ENCODE measurements around the gene OR4M2.
"Not testable (repeated sequence)": the region's sequence is repeated elsewhere in the genome, so short reads cannot be mapped to it uniquely, and the experiment has no call there.

OR4M2 gene, protein sequence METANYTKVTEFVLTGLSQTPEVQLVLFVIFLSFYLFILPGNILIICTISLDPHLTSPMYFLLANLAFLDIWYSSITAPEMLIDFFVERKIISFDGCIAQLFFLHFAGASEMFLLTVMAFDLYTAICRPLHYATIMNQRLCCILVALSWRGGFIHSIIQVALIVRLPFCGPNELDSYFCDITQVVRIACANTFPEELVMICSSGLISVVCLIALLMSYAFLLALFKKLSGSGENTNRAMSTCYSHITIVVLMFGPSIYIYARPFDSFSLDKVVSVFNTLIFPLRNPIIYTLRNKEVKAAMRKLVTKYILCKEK

DNA sequence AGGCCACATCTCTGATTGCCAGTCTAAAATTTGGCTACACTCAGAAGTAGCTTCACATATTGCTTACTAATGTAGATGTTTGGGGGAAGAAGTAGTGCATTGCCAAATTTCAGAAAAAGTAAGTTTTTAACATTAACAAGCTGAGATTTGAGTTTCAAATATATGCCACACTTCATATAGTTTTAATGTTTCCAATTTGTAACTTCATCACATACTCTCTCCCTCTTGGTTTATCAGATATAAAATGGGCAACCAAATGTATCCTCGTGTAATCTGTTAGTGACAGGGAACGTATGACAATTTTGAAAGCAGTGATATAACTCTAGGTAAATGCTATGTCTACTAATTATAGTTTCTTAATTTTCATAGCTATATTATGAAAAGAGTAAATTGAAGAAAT, at the start of gene OR4M2:
OR4M2 (plus strand) TSS at position 301 of the 400 bp plus-strand sequence; CDS start at position 399, 98 bp downstream.
- not testable (repeated sequence) for DNase-seq (ENCODE audit: low spot score)

DNA sequence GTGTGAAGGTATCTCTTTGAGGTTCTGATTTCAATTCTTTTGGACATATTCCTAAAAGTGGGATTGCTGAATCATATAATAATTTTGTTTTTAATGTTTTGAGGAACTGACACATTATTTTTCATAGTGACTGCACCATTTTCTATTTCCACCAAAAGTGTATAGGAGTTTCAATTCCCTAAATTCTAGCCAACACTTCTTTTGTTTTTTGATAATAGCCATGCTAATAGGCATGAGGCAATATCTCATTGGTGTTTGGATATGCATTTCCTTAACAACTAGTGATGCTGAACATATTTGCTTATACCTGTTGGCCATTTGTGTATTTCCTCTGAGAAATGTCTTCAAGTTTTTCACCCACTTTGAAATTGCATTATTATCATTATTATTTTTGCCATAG, 11.1 kb upstream of the OR4M2 start:
- not testable (repeated sequence) for DNase-seq (ENCODE audit: low spot score); FAIRE-seq

More for the DNA sequence above, at the start of gene OR4M2:
- FAIRE-seq: not testable (repeated sequence)

DNA sequence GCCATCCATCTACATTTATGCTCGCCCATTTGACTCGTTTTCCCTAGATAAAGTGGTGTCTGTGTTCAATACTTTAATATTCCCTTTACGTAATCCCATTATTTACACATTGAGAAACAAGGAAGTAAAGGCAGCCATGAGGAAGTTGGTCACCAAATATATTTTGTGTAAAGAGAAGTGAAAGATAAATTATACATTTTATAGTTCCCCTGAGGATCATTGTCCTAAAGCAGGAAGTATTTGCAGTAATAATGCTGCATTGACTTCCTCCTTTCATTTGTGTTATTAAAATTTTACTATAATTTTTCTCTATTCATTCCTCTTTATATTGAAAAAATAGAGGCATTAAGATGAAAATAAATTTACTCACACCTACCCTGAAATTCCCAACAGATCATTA, 1.1 kb downstream of the OR4M2 start:
- DNase-seq (ENCODE audit: low spot score); FAIRE-seq: not testable (repeated sequence)

DNA sequence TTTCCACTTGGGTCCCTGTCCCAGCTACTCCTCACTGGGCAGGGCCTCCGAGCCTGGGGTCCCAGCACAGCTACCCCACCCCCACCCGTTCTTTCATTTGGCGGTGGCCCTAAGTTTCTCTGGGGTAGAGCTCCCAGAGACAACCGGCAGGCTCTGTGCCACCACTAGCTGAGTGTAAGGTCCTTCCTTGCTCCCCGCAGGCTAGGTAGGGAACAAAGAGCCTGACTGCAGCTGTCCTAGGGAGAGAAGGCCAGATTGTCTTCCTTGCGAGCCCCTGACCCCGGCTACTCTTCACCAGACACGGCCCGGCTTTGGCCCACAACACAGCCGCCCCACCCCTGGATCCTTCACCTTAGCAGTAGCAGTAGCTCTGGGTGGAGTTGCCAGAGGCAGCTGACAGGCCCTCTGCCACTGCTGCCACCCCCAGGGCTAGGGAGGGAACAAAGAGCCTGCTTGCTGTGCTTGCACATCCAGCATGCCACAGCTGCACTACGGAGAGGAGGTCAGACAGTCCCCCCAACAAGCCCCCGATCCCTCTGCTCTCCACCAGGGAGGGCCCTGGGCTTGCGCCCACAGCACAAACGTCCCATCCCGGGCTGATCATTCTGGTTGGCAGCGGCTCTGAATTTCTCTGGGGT, 18.4 kb downstream of the OR4M2 start:
- not testable (repeated sequence) for DNase-seq (ENCODE audit: low spot score); FAIRE-seq

DNA sequence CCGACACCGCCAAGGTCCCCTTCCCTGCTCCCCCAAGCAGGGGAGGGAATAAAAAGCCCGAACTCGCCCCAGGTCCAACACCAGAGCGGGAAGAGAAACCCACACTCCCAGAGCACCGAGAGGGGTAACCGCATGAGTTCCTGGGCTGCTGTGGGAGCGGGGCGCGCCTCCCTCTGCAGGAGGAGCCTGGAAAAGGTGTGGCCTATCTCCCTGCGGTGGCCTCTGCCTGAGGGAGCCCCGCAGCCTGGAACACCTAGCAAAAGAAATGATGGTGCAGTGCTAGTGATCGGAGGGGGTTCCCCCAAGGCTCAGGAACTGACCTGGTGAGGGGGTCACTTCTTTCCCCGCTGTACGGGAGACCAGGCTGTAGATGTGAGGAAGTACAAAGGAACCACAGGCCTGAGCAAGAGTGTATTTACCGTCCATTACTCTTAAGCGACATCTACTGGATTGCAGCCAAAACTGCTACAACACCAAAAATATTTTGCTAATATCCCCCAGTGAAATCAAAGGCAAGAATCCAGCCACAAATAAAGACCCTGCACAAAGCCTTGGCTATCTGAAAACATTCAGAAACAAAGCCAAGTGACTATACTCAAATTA, 19.1 kb downstream of the OR4M2 start:
- not testable (repeated sequence) for DNase-seq (ENCODE audit: low spot score); FAIRE-seq

DNA sequence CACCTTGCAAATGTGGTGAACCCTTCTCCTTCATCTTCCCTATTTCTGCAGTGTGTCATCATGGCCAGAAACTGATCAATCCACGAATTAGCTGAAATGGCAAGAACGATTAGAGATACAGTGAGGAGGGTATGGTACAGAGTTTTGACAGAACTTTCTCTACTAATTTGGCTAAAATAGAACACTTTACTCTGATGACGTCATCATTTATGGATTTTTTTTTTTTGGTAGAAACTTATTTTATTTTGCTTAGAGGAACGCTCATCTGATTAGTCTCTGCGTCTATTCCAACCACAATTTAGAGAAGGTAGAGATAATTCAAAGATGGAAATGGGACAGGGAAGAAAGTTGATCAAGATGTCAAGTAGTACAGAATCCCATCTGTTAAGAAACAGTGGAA, 41.7 kb downstream of the OR4M2 start:
- FAIRE-seq; DNase-seq (ENCODE audit: low spot score): not testable (repeated sequence)
